RPMI8226 (cell line): ENCODE measurements around the gene RELN.
"Not testable (repeated sequence)": the region's sequence is repeated elsewhere in the genome, so short reads cannot be mapped to it uniquely, and the experiment has no call there.

Experiments
- DNase-seq: peaks from one replicate; pipeline ENCODE4 v3.0.0-alpha.2; 2015

Gene RELN

DNA sequence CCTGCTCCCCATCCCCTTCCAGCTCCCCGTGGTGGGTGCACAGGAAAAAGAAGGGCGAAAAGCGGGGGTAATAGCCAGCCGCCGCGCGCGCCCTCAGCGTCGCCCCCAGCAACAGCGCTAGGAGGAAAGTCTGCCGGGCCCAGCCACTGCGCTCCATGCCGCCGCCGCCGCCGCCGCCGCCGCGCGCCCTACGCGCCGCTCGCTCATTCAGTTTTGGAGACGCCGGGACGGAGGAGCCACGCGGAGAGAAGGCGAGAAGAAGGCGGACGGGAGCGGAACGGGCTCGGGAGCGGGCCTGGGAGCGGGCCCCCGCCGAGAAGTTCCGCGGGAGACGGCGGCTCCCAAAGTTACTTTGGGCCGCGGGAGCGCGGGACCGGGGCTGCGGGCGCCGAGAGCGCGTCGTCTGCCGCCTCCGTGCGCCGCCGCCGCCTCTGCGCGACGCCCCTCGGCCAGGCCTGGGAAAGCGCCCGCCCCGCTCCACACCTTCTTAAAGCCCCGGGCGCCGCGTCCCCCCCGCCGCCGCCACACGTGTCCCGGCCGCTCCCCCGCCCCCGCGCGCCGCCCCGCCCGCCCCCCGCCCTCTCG, at the start of gene RELN:
TSS of gene RELN (minus strand) at position 459 of the 585 bp plus-strand sequence. CDS start at position 157, 302 bp downstream.
- no peak for DNase-seq

DNA sequence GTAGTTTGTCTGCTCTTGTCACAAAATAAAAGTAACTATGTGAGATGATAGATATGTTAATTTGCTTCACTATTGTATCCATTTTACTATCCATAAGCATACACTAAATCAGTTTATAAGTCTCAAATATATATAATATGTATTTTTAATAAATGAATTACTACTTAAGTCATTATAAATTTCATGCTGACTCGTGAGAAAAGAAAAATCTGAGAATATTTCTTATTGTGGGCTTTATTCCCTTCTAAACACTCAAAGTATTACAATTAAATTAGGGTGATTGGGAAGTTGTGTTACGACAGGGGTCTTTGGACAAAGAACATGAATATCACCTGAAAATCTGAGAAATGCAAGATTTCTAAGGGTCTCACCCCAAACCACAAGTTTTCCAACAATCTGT, 48.7 kb upstream of the RELN start:
- no peak for DNase-seq

DNA sequence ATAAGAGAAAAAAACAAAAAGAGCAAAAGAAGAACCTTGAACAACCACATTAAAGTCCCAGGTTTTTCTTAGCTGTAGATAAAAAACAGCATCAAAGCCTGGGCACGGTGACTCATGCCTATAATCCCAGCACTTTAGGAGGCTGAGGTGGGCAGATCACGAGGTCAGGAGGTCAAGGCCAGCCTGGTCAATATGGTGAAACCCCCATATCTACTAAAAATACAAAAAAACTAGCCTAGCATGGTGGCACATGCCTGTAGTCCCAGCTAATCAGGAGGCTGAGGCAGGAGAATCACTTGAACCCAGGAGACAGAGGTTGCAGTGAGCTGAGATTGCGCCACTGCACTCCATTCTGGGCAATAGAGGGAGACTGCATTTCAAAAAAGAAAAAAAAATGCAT, 47.4 kb upstream of the RELN start:
- DNase-seq = not testable (repeated sequence)

DNA sequence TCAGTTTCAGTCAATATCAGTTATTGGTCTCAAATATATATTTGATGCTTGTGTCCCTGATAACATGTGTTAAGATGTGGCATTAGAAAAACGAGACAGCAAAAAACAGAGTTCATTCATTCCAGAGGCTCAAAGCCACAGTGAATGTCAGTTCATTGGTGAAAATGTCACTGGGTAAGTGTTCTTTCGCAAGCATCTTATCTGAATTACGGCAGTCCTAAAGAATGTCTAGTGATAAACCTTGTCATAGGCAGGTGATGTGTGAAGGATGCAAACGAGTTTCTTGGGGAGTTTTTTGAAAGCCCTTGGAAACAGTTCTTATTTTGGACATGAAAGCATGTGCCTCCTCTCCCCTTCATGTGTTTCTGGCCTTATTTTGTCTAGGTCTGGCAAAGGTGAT, 45.9 kb upstream of the RELN start:
- DNase-seq = no peak

DNA sequence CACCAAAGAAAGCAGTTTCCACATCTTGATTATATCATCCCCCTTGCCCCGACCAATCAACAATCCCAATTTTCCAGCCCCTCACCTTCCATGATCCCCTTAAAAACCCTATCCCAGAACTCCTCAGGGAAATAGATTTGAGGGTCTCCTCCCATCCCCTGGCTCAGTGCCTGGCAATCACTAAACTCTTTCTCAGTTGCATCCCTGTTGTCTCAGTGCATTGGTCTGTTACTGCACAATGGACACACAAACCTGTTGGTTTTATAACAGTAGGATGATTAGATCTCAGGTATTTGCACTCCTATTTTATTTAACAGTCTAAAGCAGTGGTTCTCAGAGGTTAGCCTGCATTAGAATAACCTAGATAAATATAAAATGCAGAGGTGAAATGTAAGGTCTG, 45.2 kb upstream of the RELN start:
- no peak for DNase-seq

DNA sequence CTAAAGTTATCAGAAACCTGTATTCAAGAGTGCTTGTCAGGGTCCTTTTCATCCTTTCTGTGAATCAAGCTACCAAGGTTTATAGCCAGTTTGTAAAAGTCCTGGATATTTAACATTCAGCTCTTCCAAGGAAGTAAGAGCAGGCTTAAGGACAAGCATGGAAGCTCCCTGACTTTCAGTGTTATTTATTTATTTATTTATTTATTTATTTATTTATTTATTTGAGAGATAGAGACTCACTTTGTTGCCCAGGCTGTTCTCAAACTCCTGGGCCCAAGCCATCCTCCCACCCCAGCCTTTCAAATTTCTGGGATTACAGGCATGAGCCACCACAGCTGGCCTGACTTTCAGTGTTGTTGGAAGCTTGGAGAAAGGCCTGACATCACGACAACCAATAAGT, 44.4 kb upstream of the RELN start:
- DNase-seq = no peak

DNA sequence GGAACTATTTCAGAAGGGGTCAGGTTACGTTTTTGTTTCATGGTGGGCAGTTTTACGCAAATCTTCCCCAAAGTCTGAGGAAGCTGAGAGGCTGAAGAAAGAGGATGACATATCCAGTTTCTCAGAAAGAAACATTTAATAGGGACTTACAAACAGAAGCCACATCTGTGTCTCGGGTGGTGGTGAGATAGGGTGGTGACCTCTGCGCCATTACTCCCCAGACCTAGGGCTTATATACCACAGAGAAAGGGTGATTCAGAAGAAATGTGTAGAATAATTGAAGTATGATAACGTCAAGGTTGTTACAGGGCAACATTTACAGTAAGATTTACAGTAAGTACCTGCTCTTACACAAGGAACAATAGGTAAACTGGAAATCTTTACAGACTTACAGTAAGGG, 43.0 kb upstream of the RELN start:
- DNase-seq = no peak

DNA sequence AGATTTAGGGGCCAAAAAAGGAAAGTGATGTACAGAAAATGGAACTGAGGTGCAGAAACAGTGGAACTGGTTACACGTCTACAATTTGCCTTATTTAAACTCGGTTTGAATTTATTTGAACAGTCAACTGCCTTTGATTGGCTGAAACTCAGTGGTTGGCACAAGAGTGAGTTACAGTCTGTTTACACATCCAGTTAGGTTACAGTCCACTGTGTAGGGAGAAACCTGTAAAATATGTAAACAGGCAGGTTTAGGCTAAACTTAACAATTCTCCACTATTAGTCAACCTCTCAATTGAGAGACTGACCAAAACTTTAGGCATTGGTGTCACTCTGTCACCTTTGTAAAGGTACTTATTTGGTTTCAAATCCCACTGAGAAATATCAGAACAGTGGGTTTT, 40.3 kb upstream of the RELN start:
- no peak for DNase-seq

DNA sequence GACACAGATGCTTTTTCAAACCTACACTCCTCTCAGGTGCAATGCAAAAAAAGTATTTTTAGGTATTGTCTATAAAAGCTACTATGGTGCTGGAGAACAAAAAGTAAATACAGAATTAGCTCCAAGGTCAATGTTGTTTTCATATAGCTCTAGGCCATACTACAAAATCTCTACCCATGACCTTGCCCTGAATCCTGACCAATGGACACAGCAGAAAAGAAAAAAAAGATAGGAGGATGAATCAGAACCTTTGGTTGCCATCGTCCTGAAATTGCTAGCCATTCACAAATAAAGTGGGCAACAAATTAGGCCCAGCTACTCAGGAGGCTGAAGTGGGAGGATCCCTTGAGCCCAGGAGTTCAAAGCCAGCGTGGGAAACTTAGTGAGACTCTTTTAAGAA, 35.2 kb upstream of the RELN start:
- no peak for DNase-seq

DNA sequence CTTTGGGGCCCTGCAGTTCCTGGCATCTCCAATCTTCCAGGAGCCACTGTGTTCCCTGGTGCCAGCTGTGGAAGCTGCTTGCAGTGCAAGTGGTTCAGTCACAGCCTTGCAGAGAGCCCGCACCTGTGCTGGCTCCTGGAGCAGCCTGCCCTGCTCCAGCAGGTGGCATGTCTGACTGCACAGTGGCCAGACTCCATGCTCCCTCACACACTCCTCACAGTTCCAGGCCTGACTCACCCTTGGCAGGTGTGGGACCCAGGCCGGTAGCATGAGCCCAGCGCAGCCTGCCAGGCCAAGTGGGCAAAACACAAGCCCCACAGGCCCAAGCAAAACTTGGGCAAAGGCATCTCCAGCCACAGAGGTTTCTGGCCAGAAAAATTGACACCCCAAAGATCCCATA, 33.6 kb upstream of the RELN start:
- no peak for DNase-seq

DNA sequence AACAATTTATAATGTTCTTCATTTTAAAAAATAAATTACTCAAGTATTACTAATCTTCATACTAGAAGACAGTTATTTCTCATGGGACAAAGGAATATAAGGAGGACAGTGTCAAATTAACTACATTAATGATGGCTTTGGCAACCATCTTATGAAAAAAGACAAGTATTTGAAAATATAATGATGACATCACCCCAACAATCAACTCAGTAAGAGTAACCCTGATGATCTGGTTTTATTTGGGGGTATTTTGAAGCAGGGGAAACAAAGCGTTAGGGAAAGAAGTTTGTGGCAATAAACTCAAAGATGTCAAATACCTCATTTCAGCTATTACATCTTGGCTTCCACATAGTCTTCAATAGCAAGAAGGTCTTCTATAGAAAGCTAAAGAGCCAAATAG, 29.0 kb upstream of the RELN start:
- DNase-seq = no peak

DNA sequence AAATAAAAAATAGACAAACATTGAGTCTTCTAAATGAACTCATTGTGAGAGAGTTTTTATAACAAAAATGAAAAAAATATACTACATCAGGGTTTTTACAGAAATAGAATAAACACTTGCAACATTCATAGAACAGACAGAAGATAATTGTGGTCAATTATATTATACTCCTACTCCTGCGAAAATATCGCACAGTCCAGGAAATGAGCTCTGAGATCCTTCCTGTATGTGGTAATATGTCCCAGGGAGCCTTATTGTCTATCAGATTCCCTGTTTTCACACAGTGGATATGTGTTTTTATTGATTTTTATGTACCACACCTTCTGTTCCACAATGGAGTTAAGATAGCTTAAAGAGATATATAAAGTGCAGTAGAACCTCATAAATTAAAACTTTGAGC, 27.5 kb upstream of the RELN start:
- no peak for DNase-seq

DNA sequence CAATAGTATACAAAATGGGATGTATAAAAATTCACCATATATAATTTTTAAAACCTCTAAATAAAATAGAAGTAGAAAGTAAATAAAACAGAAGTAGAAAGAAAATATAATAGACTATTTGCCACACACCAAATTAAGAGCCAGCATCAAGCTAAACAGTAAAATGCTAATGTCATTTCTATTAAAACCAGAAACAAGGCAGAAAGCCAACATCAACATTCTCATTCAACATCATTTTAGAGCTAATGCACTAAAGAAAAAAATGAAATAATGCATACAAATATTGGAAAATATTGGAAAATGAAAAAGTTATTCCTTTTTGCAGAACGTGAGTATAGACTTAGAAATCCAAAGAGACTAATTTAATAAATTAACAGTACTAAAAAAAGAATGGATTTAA, 23.4 kb upstream of the RELN start:
- no peak for DNase-seq

DNA sequence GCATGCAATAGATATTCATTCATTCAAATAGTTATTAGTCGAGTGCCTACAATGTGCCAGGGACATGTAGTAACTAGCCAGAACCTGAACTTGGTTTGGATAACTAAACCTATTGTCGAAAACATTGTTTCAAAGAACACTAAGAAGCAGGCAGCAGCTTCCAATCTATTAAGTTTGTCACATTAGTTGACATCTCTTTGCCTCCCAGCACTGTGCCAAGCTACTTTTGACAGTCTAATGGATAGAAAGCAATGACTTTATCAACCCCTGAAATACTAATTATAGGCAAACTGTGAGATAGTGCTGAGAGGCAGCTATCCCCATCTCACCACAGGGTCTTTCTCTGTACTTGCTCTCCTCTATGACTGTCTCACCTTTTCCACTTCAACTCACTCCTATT, 22.4 kb upstream of the RELN start:
- no peak for DNase-seq

DNA sequence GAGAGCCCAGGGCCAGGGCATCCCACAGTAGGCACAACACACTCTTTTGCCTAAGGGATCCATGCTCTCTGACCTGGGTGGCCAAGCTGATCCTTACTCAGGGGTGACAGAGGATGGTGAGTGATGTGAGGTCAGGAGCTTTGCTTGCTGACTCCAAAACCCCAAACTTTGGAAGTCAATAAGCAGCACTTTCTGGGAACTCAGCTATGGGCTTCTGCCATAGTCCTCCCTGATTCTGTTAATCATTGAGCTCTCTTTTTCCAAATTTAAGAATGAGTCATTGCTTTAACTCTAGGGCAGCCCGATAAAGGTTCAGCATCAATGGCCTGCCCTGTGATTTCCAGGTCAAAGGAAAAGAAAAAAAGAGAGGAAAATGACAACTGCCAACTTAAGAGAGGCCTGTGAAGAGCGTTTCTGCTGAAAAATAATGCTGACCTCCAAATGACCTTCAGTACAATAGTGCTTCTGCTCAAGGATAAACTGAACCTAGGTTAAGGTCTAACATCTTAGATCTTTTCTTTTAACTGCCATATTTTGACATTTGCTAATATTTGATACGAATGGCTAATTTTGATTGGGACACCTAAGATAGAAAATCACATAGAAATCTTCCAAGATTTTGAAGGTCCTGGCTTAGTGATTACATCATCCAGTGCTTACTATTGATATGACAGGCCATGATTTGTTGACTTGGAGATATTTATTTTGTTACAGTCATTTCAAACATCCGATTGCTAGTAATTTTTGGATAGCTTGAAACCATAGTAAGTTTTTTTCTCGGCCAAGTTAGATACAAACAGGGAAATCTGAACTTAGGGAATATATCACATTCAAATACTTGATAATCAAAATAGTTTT, 20.8 kb upstream of the RELN start:
- DNase-seq = no peak

DNA sequence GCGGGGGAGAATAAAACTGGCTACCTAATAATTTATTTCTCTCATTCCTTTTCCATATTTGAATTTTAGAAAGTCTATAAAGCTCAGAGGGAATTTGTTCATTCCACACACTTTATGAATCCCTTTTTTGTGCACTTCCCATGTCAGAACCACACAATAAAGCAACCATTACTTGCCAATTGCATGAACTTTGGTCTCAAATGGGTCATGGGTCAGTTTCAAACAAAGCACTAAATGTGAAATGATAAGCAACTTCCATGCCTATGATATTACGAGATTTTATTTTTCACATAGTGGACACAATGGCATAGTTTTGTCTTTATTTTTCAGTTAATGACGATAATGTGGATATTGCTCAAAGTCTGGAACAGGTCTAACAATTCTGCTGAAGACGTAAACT, 18.6 kb upstream of the RELN start:
- DNase-seq = no peak

DNA sequence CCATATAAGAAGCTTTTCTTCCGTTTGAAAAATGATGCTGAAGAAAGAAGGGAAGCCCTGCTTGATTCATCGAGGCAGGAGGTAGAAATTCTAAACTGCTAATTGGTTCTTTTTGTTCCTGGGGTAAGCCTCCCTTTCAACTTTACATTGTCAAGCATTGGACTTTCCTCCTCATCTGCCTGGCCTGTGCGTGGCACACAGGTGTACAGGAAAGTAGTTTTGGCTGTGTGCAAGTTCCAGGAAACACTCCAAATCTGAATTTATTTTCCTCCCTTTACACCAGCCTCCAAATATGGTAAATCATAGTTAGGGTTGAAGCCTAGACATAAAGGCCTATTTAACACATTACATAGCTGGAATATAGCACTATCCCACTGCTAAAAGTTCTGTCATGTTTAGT, 18.2 kb upstream of the RELN start:
- DNase-seq = no peak

DNA sequence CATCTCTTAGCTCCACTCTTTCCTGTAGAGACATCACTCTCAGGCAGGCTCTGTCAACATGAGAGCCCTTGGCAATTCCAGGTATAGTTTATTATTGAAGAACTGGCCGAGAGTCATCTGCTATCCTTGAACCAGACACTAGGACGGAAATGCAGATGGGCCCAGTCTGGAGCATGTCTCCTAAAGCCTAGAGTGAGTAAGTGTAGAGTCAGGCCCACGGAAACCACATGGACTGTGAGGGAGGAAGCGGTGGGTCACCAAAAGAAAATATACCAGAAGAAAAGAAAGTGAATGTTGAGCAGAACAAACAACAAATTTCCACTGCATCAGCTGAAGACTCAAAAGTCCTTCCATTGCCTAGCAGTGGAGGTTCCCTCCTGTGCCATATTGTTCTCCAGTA, 15.7 kb upstream of the RELN start:
- no peak for DNase-seq

DNA sequence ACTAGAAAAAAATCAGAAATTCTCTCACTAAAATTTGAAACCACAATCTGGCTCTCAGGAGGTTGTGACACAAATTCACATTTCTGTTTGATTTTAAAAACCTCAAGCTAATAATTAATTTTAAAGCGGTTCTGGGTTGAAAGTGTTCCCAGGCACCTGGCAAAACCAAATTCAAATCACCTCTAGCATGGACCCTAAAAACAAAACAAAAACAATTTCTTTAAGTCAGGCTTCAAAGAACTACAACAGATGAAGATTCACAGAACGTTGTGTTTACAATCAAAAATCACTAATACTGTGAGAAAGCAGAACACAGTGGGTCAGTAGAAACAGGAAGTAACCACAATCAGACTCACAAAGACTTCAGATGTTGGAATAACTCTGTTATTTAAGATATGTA, 7.2 kb upstream of the RELN start:
- DNase-seq = no peak

DNA sequence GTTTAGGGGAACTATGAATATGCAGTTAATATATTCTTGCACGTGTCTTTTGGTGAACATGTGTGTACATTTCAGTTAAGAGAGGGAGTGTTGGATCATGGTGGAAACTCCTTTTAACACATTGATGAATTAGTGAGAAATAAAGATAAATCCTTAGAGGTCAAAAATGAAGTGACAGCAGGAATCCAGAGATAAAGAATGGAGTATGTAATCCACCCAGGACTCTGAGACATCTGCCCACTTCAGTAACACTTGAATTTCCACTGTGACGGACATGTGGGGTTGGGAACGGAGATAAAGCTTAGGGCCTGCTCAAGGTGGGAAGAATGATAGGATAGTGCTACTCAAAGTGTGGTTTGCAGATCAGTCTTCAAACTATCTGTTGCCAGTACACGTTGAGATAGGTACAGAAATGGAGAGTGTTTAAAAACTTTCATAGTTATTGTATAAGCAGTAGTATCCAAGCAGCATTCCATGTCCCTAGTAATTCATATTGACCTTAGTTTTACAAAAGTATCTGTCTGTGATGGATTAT, 6.6 kb upstream of the RELN start:
- DNase-seq = no peak

DNA sequence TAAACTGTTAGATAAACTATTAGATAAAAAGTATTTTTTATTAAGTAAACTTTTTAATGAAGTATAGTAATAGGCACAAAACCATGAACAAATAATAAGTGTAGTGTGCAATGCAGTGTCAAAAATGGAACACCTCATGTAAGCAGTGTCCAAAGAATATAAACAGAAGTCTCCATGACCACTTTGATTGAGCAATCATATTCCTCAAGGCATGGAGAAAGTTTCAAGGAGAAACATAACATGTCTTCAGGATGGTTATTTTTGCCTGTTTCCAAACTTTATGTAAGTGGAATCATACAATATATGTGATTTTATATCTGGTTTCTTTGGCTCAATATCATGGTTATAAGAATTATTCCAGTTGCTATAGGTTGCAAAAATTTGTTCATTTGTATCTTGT, 6.1 kb upstream of the RELN start:
- DNase-seq = no peak

DNA sequence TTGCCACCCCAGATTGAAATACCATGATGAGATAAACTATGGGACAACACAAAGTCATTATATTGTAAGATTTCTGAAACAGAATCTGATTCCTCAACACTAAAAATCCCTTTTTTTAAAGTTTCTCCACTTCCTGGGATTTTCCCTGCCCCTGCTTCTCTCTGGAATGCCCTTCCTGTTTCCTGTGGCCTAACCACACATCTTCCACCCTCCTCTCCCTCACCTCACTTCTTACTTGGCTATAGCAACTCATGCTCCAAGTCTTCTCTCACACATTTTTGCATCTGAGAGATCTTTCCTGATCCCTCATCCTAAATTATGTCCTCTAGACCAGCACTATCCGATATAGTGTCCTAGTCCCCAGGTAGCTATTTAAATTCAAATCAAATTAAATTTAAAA, 4.1 kb upstream of the RELN start:
- no peak for DNase-seq

DNA sequence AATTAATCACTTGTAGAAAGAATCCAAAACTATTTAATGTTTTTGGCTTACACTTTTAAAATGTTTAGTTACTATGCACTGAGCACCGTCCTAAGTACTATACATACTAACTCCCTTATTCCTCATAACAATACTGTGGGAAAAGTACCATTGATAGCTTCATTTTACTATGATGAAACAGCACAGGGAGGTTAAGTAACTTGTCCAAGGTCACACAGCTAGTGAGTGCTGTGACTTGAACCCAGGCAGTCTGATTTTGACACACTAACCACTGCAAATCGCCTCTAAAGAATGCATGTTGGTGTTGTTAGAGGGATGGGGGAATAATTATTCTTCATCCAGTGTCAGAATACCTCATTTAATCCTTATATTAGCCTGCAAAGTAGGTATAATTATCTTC, 1.9 kb upstream of the RELN start:
- no peak for DNase-seq

DNA sequence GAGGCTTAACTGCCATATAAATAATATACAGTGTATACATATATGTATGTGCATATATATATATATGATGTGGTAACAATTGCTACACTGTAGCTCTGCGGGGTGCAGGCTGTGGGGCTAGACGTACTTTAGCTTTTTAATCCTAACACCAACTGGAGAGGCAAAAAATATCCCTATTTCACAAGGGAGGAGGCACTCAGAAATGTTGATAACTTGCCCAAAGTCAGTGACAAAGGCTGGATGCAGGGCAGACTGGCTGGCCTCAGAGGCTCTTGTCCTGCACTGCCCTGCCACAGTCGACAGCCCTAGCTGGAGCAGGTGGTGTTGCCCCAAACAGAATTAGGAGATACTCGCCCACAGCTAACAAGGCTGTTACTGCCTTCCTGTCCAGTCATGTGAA, 1.5 kb upstream of the RELN start:
- no peak for DNase-seq
